Gastrocnemius medialis (tissue), 4 donors: ENCODE measurements around the gene TRAIP.

Source experiments
- POLR2A ChIP-seq, 2 donors: fragments of 450-650 bp; IDR thresholded peaks; one replicate each; pipeline ENCODE4 v1.6.1; 2017; ENCODE audit warnings: antibody characterized with exemption in 2 of 2, mild to moderate bottlenecking in 2 of 2, moderate library complexity in 2 of 2
- TF ChIP-seq, protein P1 (sequence below), 5 experiments: fragments of 450-650 bp in 3 of 5; fragments of 200-600 bp in 2 of 5; sonication (generic) in 2 of 5; IDR thresholded peaks in 4 of 5; conservative IDR thresholded peaks in 1 of 5; 1 replicate in 4 of 5; 2 replicates in 1 of 5; pipeline ENCODE4 v1.5.1; 2016 to 2019; ENCODE audit warnings: antibody characterized with exemption in 5 of 5, mild to moderate bottlenecking in 3 of 5, moderate library complexity in 3 of 5

DNA sequence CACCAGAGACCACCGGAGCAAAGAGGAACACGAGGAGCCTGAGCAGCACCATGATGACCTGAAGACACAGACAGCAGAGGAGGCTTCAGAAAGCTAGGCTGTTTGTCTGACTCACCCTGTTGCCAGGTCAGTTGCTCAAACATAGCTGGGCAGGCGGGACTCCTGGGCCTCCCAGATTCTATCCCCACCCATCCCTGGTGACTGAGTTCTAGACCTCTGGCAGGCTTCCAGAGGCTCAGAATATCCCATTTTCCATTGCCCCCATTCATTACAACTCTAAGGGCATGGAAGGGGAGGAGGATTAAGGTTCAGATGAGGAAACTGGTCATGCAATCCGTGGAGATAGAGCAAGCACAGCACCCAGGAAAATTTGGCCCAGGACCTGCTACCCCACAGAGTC is 56.6 kb downstream of the TRAIP start, which contains the start of gene CDHR4:
- TF ChIP-seq, protein P1, sequence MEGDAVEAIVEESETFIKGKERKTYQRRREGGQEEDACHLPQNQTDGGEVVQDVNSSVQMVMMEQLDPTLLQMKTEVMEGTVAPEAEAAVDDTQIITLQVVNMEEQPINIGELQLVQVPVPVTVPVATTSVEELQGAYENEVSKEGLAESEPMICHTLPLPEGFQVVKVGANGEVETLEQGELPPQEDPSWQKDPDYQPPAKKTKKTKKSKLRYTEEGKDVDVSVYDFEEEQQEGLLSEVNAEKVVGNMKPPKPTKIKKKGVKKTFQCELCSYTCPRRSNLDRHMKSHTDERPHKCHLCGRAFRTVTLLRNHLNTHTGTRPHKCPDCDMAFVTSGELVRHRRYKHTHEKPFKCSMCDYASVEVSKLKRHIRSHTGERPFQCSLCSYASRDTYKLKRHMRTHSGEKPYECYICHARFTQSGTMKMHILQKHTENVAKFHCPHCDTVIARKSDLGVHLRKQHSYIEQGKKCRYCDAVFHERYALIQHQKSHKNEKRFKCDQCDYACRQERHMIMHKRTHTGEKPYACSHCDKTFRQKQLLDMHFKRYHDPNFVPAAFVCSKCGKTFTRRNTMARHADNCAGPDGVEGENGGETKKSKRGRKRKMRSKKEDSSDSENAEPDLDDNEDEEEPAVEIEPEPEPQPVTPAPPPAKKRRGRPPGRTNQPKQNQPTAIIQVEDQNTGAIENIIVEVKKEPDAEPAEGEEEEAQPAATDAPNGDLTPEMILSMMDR (IDR thresholded peaks at IDR 0.05 in 4 of 5, conservative IDR thresholded peaks at IDR 0.05 in 1 of 5) = no peak
- TF ChIP-seq POLR2A (IDR thresholded peaks at IDR 0.05) = no peak
